Measurements from ENCODE around the gene AFF3. TPM values are rescaled to one million over a fixed set of nuclear protein-coding genes. Genes with fewer than 3 reads are reported as not detected.

AFF3 gene
- polyA plus RNA-seq, 1 donor (not counting 4 experiments of a cell fraction or from before 2014, with no cell fraction given), result not detected

DNA sequence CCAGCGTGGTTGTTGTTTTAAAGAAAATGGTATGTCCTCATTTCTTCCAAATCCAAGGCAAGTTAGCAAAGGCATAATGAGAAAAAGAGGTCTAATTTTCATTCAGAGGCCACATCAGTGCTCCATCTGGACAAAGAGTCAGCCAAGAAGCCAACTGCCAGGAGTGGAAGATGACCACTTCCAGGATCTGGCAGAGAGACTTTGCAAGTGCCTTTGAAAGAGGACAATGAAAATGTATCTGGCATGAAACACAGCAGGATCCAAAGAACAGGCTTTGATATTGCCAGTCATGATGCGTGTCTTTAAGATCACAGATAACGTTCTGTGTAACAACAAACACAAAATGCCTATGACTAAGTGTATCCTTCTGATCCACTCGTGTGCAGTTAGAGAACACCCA is 82.8 kb downstream of the AFF3 start:
- no peaks in the 10 kb centered on the region for H3K9me1 ChIP-seq (ENCODE audit: control insufficient read depth, extremely low read depth, insufficient read depth, low read length)
- no peaks in the 10 kb centered on the region for H3K9me3 ChIP-seq (ENCODE audit: control insufficient read depth, low read depth, low read length)
- H3K9ac ChIP-seq (ENCODE audit: control insufficient read depth, extremely low read depth, insufficient read depth, low read length), result no peak overlapping the region
- no peak overlapping the region for H3K27ac ChIP-seq (ENCODE audit: control insufficient read depth, insufficient read depth, low read length)
- no peak for TF ChIP-seq EZH2 (IDR thresholded peaks at IDR 0.05; ENCODE audit: low read length)
- TF ChIP-seq, protein P1, sequence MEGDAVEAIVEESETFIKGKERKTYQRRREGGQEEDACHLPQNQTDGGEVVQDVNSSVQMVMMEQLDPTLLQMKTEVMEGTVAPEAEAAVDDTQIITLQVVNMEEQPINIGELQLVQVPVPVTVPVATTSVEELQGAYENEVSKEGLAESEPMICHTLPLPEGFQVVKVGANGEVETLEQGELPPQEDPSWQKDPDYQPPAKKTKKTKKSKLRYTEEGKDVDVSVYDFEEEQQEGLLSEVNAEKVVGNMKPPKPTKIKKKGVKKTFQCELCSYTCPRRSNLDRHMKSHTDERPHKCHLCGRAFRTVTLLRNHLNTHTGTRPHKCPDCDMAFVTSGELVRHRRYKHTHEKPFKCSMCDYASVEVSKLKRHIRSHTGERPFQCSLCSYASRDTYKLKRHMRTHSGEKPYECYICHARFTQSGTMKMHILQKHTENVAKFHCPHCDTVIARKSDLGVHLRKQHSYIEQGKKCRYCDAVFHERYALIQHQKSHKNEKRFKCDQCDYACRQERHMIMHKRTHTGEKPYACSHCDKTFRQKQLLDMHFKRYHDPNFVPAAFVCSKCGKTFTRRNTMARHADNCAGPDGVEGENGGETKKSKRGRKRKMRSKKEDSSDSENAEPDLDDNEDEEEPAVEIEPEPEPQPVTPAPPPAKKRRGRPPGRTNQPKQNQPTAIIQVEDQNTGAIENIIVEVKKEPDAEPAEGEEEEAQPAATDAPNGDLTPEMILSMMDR (optimal IDR thresholded peaks at IDR 0.05 in 1 of 3, IDR thresholded peaks at IDR 0.05 in 1 of 3, conservative IDR thresholded peaks at IDR 0.05 in 1 of 3; ENCODE audit: extremely low read depth in 1 of 3, insufficient read depth in 2 of 3, low read length in 3 of 3), result no peak
- FAIRE-seq, result no peak
- no peaks in the 10 kb centered on the region for H3K4me1 ChIP-seq (ENCODE audit: control insufficient read depth, extremely low read depth, insufficient read depth, low read length)
- H3K4me2 ChIP-seq (ENCODE audit: control insufficient read depth, extremely low read depth, insufficient read depth, low read depth, low read length), result no peak overlapping the region
- no peaks in the 10 kb centered on the region for H3K27me3 ChIP-seq (ENCODE audit: control insufficient read depth, extremely low read depth, insufficient read depth, low read length)
- H2AFZ ChIP-seq (ENCODE audit: control insufficient read depth, low read length), result no peak overlapping the region
- H3K79me2 ChIP-seq (ENCODE audit: control insufficient read depth, insufficient read depth, low read length), result no peaks in the 10 kb centered on the region
- no peak for DNase-seq (ENCODE audit: low read depth, low spot score)
- dilution Hi-C loops (cut with MboI; ENCODE audit: extremely low pct_ligation_motif_present, low sequenced_read_pairs), result no loop called here
- H4K20me1 ChIP-seq (ENCODE audit: control insufficient read depth, extremely low read depth, insufficient read depth, low read length), result no peaks in the 10 kb centered on the region
- H3K36me3 ChIP-seq (ENCODE audit: control insufficient read depth in 2 of 2, extremely low read depth in 1 of 2, insufficient read depth in 2 of 2, low read length in 2 of 2), result no peaks in the 10 kb centered on the region
- no peak overlapping the region for H3K4me3 ChIP-seq (ENCODE audit: control insufficient read depth in 2 of 3, extremely low read depth in 1 of 3, insufficient read depth in 2 of 3, low read depth in 1 of 3, low read length in 3 of 3)

- TF ChIP-seq EZH2 (IDR thresholded peaks at IDR 0.05; ENCODE audit: low read length), result no peak
- TF ChIP-seq, protein P1 (optimal IDR thresholded peaks at IDR 0.05 in 1 of 3, IDR thresholded peaks at IDR 0.05 in 1 of 3, conservative IDR thresholded peaks at IDR 0.05 in 1 of 3; ENCODE audit: extremely low read depth in 1 of 3, insufficient read depth in 2 of 3, low read length in 3 of 3), result no peak
- H3K9me3 ChIP-seq (ENCODE audit: control insufficient read depth, low read depth, low read length), result no peaks in the 10 kb centered on the region
- no peaks in the 10 kb centered on the region for H3K9me1 ChIP-seq (ENCODE audit: control insufficient read depth, extremely low read depth, insufficient read depth, low read length)
- no peaks in the 10 kb centered on the region for H4K20me1 ChIP-seq (ENCODE audit: control insufficient read depth, extremely low read depth, insufficient read depth, low read length)
- DNase-seq (ENCODE audit: low read depth, low spot score), result no peak
- no peak overlapping the region for H3K27ac ChIP-seq (ENCODE audit: control insufficient read depth, insufficient read depth, low read length)
- no peak overlapping the region for H3K4me2 ChIP-seq (ENCODE audit: control insufficient read depth, extremely low read depth, insufficient read depth, low read depth, low read length)
- H2AFZ ChIP-seq (ENCODE audit: control insufficient read depth, low read length), result no peak overlapping the region
- H3K9ac ChIP-seq (ENCODE audit: control insufficient read depth, extremely low read depth, insufficient read depth, low read length), result no peak overlapping the region
- H3K4me1 ChIP-seq (ENCODE audit: control insufficient read depth, extremely low read depth, insufficient read depth, low read length), result no peaks in the 10 kb centered on the region
- H3K4me3 ChIP-seq (ENCODE audit: control insufficient read depth in 2 of 3, extremely low read depth in 1 of 3, insufficient read depth in 2 of 3, low read depth in 1 of 3, low read length in 3 of 3), result no peak overlapping the region
- no peak for FAIRE-seq
- no peaks in the 10 kb centered on the region for H3K79me2 ChIP-seq (ENCODE audit: control insufficient read depth, insufficient read depth, low read length)
- H3K36me3 ChIP-seq (ENCODE audit: control insufficient read depth in 2 of 2, extremely low read depth in 1 of 2, insufficient read depth in 2 of 2, low read length in 2 of 2), result no peaks in the 10 kb centered on the region
- dilution Hi-C loops (cut with MboI; ENCODE audit: extremely low pct_ligation_motif_present, low sequenced_read_pairs), result no loop called here
- no peaks in the 10 kb centered on the region for H3K27me3 ChIP-seq (ENCODE audit: control insufficient read depth, extremely low read depth, insufficient read depth, low read length)
These were observed 84.5 kb downstream of the AFF3 start for GRCh38 chr2:100057901-100058261.

Data from keratinocyte (primary cell).